ENCODE results near the gene DTNB.

DTNB gene

GRCh38 chr2:25361261-25362048 lies 311.9 kb downstream of the DTNB start:
- DNase-seq, result no peak

GRCh38 chr2:25358836-25359235 lies 314.5 kb downstream of the DTNB start:
- no peak for DNase-seq

GRCh38 chr2:25358249-25358815 lies 315.0 kb downstream of the DTNB start:
- DNase-seq, result no peak

GRCh38 chr2:25356088-25356487 lies 317.3 kb downstream of the DTNB start:
- DNase-seq, result no peak

- DNase-seq, result no peak
These were observed 318.1 kb downstream of the DTNB start for GRCh38 chr2:25355270-25355669.

GRCh38 chr2:25354116-25354515 lies 319.3 kb downstream of the DTNB start:
- DNase-seq, result no peak

- DNase-seq, result no peak
These were observed 324.0 kb downstream of the DTNB start for GRCh38 chr2:25349397-25349796.

GRCh38 chr2:25347846-25348245 lies 325.5 kb downstream of the DTNB start:
- no peak for DNase-seq

- DNase-seq, result no peak
These were observed 326.1 kb downstream of the DTNB start for GRCh38 chr2:25347205-25347815.

GRCh38 chr2:25343187-25343825 lies 330.1 kb downstream of the DTNB start:
- DNase-seq, result no peak

GRCh38 chr2:25342372-25343186 lies 330.8 kb downstream of the DTNB start:
- DNase-seq, result peak; percentile 80 to 83

- peak; percentile 13 to 14 for DNase-seq
These were observed 331.5 kb downstream of the DTNB start, which contains the start of gene DNMT3A for GRCh38 chr2:25341753-25342371. Gene DNMT3A, minus strand, starts transcription at chr2:25341925. Its CDS starts 27,941 bp downstream, at chr2:25313984.

- DNase-seq, result no peak
These were observed 332.2 kb downstream of the DTNB start for GRCh38 chr2:25341011-25341727.

GRCh38 chr2:25340181-25340921 lies 333.0 kb downstream of the DTNB start:
- no peak for DNase-seq

GRCh38 chr2:25339791-25340180 lies 333.6 kb downstream of the DTNB start:
- no peak for DNase-seq

- DNase-seq, result no peak
These were observed 334.1 kb downstream of the DTNB start for GRCh38 chr2:25339211-25339674.

- DNase-seq, result no peak
These were observed 335.0 kb downstream of the DTNB start for GRCh38 chr2:25338401-25338800.

GRCh38 chr2:25337891-25338290 lies 335.5 kb downstream of the DTNB start:
- no peak for DNase-seq

- DNase-seq, result no peak
These were observed 336.1 kb downstream of the DTNB start for GRCh38 chr2:25337276-25337675.

GRCh38 chr2:25336383-25336841 lies 337.0 kb downstream of the DTNB start:
- no peak for DNase-seq

- no peak for DNase-seq
These were observed 337.4 kb downstream of the DTNB start for GRCh38 chr2:25335971-25336370.

Measured in Kasumi-1 (cell line).